GM23338 (cell line): Measurements from ENCODE around the gene FOXA2. TPM values are rescaled to one million over a fixed set of nuclear protein-coding genes. Genes with fewer than 3 reads are reported as not detected.

Experiments
- ATAC-seq: fragments of 200-7000 bp; cut with Tn5 transposase; 3 replicates; pipeline ENCODE4 v1.9.1; 2020
- DNase-seq: peaks from one replicate; pipeline ENCODE4 v3.0.0-alpha.2; 2015; ENCODE audit warnings: low spot score
- H2AFZ ChIP-seq: fragments of 200-600 bp; sonication (generic); 2 replicates; pipeline ENCODE4 v1.8.0; 2016; ENCODE audit warnings: antibody characterized with exemption, mild to moderate bottlenecking, moderate library complexity
- H3F3A ChIP-seq: fragments of 200-600 bp; sonication (generic); replicated peaks from 2 replicates; pipeline ENCODE4 v1.8.0; 2017; ENCODE audit warnings: antibody characterized with exemption, mixed run types, low read depth
- H3K27ac ChIP-seq: fragments of 200-600 bp; sonication (generic); 2 replicates; pipeline ENCODE4 v1.6.1; 2016; ENCODE audit warnings: low read depth
- H3K27me3 ChIP-seq: fragments of 200-600 bp; sonication (generic); 2 replicates; pipeline ENCODE4 v1.8.0; 2016; ENCODE audit warnings: mild to moderate bottlenecking, mixed run types, moderate library complexity; ENCODE audit not compliant: insufficient read depth
- H3K36me3 ChIP-seq: fragments of 200-600 bp; sonication (generic); 2 replicates; pipeline ENCODE4 v1.8.0; 2016; ENCODE audit warnings: mild to moderate bottlenecking; ENCODE audit not compliant: insufficient read depth
- H3K4me1 ChIP-seq: fragments of 200-600 bp; sonication (generic); 2 replicates; pipeline ENCODE4 v1.8.0; 2016; ENCODE audit warnings: mild to moderate bottlenecking, moderate library complexity; ENCODE audit not compliant: insufficient read depth
- H3K4me2 ChIP-seq: fragments of 200-600 bp; sonication (generic); 2 replicates; pipeline ENCODE4 v1.7.1; 2017; ENCODE audit warnings: mixed run types
- H3K4me3 ChIP-seq: fragments of 200-600 bp; sonication (generic); 2 replicates; pipeline ENCODE4 v1.6.1; 2016; ENCODE audit warnings: mixed run types
- H3K79me2 ChIP-seq: fragments of 200-600 bp; sonication (generic); replicated peaks from 2 replicates; pipeline ENCODE4 v1.8.0; 2017; ENCODE audit warnings: mild to moderate bottlenecking; ENCODE audit not compliant: insufficient read depth
- H3K9me2 ChIP-seq: fragments of 200-600 bp; sonication (generic); 2 replicates; pipeline ENCODE4 v1.8.0; 2017; ENCODE audit not compliant: insufficient read depth
- H4K20me1 ChIP-seq: fragments of 200-600 bp; sonication (generic); replicated peaks from 2 replicates; pipeline ENCODE4 v1.8.0; 2017; ENCODE audit warnings: mild to moderate bottlenecking; ENCODE audit not compliant: insufficient read depth
- H3K27ac Mint-ChIP-seq: 2 replicates; pipeline ENCODE4 v1.8.0; 2020; ENCODE audit warnings: inconsistent platforms, mild to moderate bottlenecking, moderate library complexity, mixed read lengths
- H3K27me3 Mint-ChIP-seq: 3 replicates; pipeline ENCODE4 v1.8.0; 2022; ENCODE audit warnings: low read depth, mild to moderate bottlenecking, moderate library complexity, mixed read lengths, inconsistent platforms; ENCODE audit not compliant: insufficient read depth, poor library complexity
- H3K36me3 Mint-ChIP-seq: 3 replicates; pipeline ENCODE4 v1.8.0; 2021; ENCODE audit warnings: low read depth, mild to moderate bottlenecking, inconsistent platforms, moderate library complexity, mixed read lengths
- H3K4me1 Mint-ChIP-seq: 3 replicates; pipeline ENCODE4 v1.8.0; 2020; ENCODE audit warnings: mild to moderate bottlenecking, inconsistent platforms, mixed read lengths
- H3K4me3 Mint-ChIP-seq: 3 replicates; pipeline ENCODE4 v1.8.0; 2021; ENCODE audit warnings: moderate library complexity, mild to moderate bottlenecking, inconsistent platforms, mixed read lengths
- H3K9me3 Mint-ChIP-seq: 3 replicates; pipeline ENCODE4 v1.8.0; 2020; ENCODE audit warnings: moderate library complexity, mild to moderate bottlenecking, inconsistent platforms, mixed read lengths
- EZH2 ChIP-seq: fragments of 200-600 bp; sonication (generic); IDR thresholded peaks from one replicate; pipeline ENCODE4 v1.8.0; 2017; ENCODE audit warnings: antibody characterized with exemption, mild to moderate bottlenecking, low read depth; ENCODE audit not compliant: unreplicated experiment
- EZH2phosphoT487 ChIP-seq: fragments of 200-600 bp; sonication (generic); IDR thresholded peaks from one replicate; pipeline ENCODE4 v1.8.1; 2018; ENCODE audit warnings: antibody characterized with exemption; ENCODE audit not compliant: unreplicated experiment
- ZNF114 ChIP-seq: fragments of 250-450 bp; sonication (Bioruptor Pico); IDR thresholded peaks from 2 replicates; pipeline ENCODE4 v1.5.0; 2020; ENCODE audit warnings: mild to moderate bottlenecking, moderate library complexity
- polyA plus RNA-seq: library from polyadenylated mRNA; unstranded; fragments of >200 nt; fragmentation: Nextera tagmentation; extraction: Ambion mirVana; gene quantifications from 2 replicates; pipeline ENCODE4 v1.2.1, GENCODE V29; 2016
- total RNA-seq: library from RNA; depleted of rRNA; stranded (reverse); fragments of >200 nt; shearing (Covaris generic); gene quantifications from 2 replicates; pipeline ENCODE4 v1.2.3, GENCODE V29; 2014

FOXA2 gene
- total and polyA plus RNA-seq, 2 experiments from 2014 or later: not detected

GRCh38 chr20:22583773-22584521, 425 bp downstream of the FOXA2 start:
- peak overlapping the region; percentile 75 for H3K4me2 ChIP-seq
- peak; percentile 14 for ATAC-seq
- H3K9me3 Mint-ChIP-seq: peaks cover 8% of the 10 kb centered on the region; the same call in 2 of the 3 replicates

GRCh38 chr20:22582964-22583772, 1.2 kb downstream of the FOXA2 start:
- Histone ChIP-seq H3K27me3 (peaks cover 99% of the 10 kb centered on the region), H3K4me1 (peaks cover 56% of the 10 kb centered on the region), H4K20me1 (peaks cover 23% of the 10 kb centered on the region), H3K79me2 (no peaks in the 10 kb centered on the region), H3K4me3 (peak overlapping the region; percentile 49), H3K4me2 (peak overlapping the region; percentile 75), H3K27ac (no peak overlapping the region), H2AFZ (peak overlapping the region; percentile 38), H3K36me3 (no peaks in the 10 kb centered on the region), H3K9me2 (no peaks in the 10 kb centered on the region), H3F3A (peaks cover 31% of the 10 kb centered on the region)
- ATAC-seq (no peak), DNase-seq (peak; percentile 49)
- H3K36me3 Mint-ChIP-seq: no peaks in the 10 kb centered on the region; the same call in 2 of the 3 replicates
- no peak overlapping the region for H3K27ac Mint-ChIP-seq
- TF ChIP-seq EZH2phosphoT487: peak; percentile 65
- TF ChIP-seq ZNF114 (CRISPR knock-in tag): no peak
- TF ChIP-seq EZH2: peak; percentile 99
- peaks cover 48% of the 10 kb centered on the region for H3K4me1 Mint-ChIP-seq
- peaks cover 92% of the 10 kb centered on the region for H3K27me3 Mint-ChIP-seq
- peak overlapping the region; percentile 65 for H3K4me3 Mint-ChIP-seq
- H3K9me3 Mint-ChIP-seq: peaks cover 8% of the 10 kb centered on the region; the same call in 2 of the 3 replicates

More at GRCh38 chr20:22583773-22584521, 425 bp downstream of the FOXA2 start:
- Mint-ChIP-seq H3K36me3 (no peaks in the 10 kb centered on the region; the same call in 2 of the 3 replicates), H3K27ac (no peak overlapping the region), H3K4me3 (peak overlapping the region; percentile 65), H3K4me1 (peaks cover 44% of the 10 kb centered on the region), H3K27me3 (peaks cover 92% of the 10 kb centered on the region)
- H2AFZ ChIP-seq: no peak overlapping the region
- H3K79me2 ChIP-seq: no peaks in the 10 kb centered on the region
- no peaks in the 10 kb centered on the region for H3K9me2 ChIP-seq
- no peaks in the 10 kb centered on the region for H3K36me3 ChIP-seq
- H3K4me3 ChIP-seq: peak overlapping the region; percentile 49
- no peak overlapping the region for H3K27ac ChIP-seq
- H3F3A ChIP-seq: peaks cover 25% of the 10 kb centered on the region
- peaks cover 99% of the 10 kb centered on the region for H3K27me3 ChIP-seq
- DNase-seq: peak; percentile 82
- peaks cover 23% of the 10 kb centered on the region for H4K20me1 ChIP-seq
- peaks cover 55% of the 10 kb centered on the region for H3K4me1 ChIP-seq
- TF ChIP-seq EZH2 (peak; percentile 69), EZH2phosphoT487 (no peak)

GRCh38 chr20:22582386-22582963, 1.9 kb downstream of the FOXA2 start:
- TF ChIP-seq EZH2phosphoT487: no peak
- TF ChIP-seq EZH2: peak; percentile 99
- H4K20me1 ChIP-seq: peaks cover 23% of the 10 kb centered on the region
- no peaks in the 10 kb centered on the region for H3K9me2 ChIP-seq
- DNase-seq (peak; percentile 48), ATAC-seq (no peak)
- H3K4me3 ChIP-seq: peak overlapping the region; percentile 49; the same call in 1 of the 2 replicates
- Mint-ChIP-seq H3K4me3 (peak overlapping the region; percentile 57), H3K4me1 (peaks cover 53% of the 10 kb centered on the region), H3K27me3 (peaks cover 92% of the 10 kb centered on the region), H3K27ac (no peak overlapping the region), H3K36me3 (no peaks in the 10 kb centered on the region; the same call in 2 of the 3 replicates), H3K9me3 (peaks cover 8% of the 10 kb centered on the region; the same call in 2 of the 3 replicates)
- no peak overlapping the region for H3K27ac ChIP-seq
- peaks cover 99% of the 10 kb centered on the region for H3K27me3 ChIP-seq
- H3K36me3 ChIP-seq: no peaks in the 10 kb centered on the region
- H3K4me1 ChIP-seq: peaks cover 60% of the 10 kb centered on the region
- no peaks in the 10 kb centered on the region for H3K79me2 ChIP-seq
- peak overlapping the region; percentile 75 for H3K4me2 ChIP-seq
- no peak overlapping the region; the same call in 1 of the 2 replicates for H2AFZ ChIP-seq
- peaks cover 33% of the 10 kb centered on the region for H3F3A ChIP-seq
